Neural progenitor cell (in vitro differentiated cells): ENCODE results near the gene TEX19.

Source experiments
- CTCF ChIP-seq: fragments of 200-600 bp; sonication (generic); IDR thresholded peaks from 2 replicates; pipeline ENCODE4 v1.5.1; 2017; ENCODE audit warnings: antibody characterized with exemption, mild to moderate bottlenecking
- EZH2 ChIP-seq: fragments of 200-600 bp; sonication (generic); IDR thresholded peaks from 2 replicates; pipeline ENCODE4 v1.6.1; 2017; ENCODE audit warnings: antibody characterized with exemption, mild to moderate bottlenecking, moderate library complexity
- EZH2phosphoT487 ChIP-seq: fragments of 200-600 bp; sonication (generic); IDR thresholded peaks from 2 replicates; pipeline ENCODE4 v1.6.1; 2017; ENCODE audit warnings: antibody characterized with exemption

DNA sequence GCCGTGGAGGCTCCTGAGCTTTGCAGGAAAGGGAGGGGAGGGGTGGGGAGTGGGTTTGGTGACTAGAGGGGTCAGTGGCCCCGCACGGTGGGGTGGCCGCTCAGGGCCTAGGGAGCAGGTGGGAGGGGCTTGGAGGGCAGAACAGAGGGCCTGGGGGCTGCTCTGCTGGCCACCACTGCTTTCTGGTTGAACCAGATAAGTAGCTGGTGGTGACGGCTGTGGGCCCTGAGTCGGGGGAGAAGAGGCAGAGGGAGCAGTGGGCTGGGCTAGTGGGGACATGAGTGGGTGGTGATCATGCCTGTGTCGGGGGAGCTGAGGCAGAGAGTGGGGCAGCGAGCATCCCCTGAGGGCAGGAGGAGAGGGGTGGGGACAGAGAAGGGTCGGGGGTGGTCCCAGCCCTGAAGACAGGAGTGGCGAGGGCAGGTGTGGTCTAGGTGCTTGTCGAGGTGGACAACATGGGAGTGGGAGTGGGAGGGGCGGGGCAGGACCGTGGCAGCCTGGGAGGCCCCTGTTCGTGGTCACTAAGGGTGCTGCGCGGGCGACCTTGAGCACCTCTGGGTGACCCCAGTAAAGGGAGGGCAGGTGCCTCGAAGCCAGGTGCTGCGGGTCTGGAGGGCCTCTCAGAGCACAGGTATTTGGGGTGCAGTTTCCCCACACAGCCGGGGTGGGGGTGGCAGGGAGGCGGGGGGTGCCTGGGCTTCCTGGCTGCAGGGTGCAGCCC lies 35.4 kb upstream of the TEX19 start:
- no peak for TF ChIP-seq CTCF
- no peak for TF ChIP-seq EZH2
- no peak for TF ChIP-seq EZH2phosphoT487
